Astrocyte of the spinal cord (primary cell): ENCODE results near the gene MRO.

Source experiments
- DNase-seq: peaks from one replicate; pipeline ENCODE4 v3.0.0; 2011; ENCODE audit warnings: low read depth, low spot score
- H3K4me3 ChIP-seq: 2 replicates; pipeline ENCODE4 v1.5.1; 2011; ENCODE audit warnings: low read depth, mild to moderate bottlenecking, low read length, moderate library complexity
- CTCF ChIP-seq: IDR thresholded peaks from 2 replicates; pipeline ENCODE4 v1.5.1; 2012; ENCODE audit warnings: low read depth, mild to moderate bottlenecking, low read length, inconsistent platforms
- in situ Hi-C: cut with HindIII; loops from 2 replicates; pipeline ENCODE4 v1.10.0; 2017; ENCODE audit warnings: low sequenced_read_pairs

Gene MRO

GRCh38 chr18:50745945-50746344 lies 73.9 kb downstream of the MRO start:
- H3K4me3 ChIP-seq, result no peak overlapping the region
- TF ChIP-seq CTCF, result no peak
- DNase-seq, result no peak
- in situ Hi-C loops, result no loop called here
